B cell (primary cell): ENCODE results near the gene LURAP1L. TPM values are rescaled to one million over a fixed set of nuclear protein-coding genes. Genes with fewer than 3 reads are reported as not detected.

Experiments used
- ATAC-seq: fragments of 200-7000 bp; cut with Tn5 transposase; one replicate; pipeline ENCODE4 v1.10.0; 2021; ENCODE audit warnings: low read depth, mild to moderate bottlenecking, moderate number of reproducible peaks, moderate library complexity
- CTCF ChIA-PET: fragments of 350-600 bp; sonication (Branson Sonifier 250); formaldehyde crosslinking; loops from one replicate; lab custom pipeline; 2021; ENCODE audit warnings: antibody characterized with exemption, inconsistent platforms; lab: Charles Lee
- POLR2A ChIA-PET: fragments of 350-600 bp; sonication (Branson Sonifier 250); formaldehyde crosslinking; loops from one replicate; lab custom pipeline; 2021; ENCODE audit warnings: antibody characterized with exemption; lab: Charles Lee
- DNase-seq: peaks from one replicate; pipeline ENCODE4 v3.0.0; 2013
- H2AFZ ChIP-seq: 2 replicates; pipeline ENCODE4 v1.6.1; 2012; ENCODE audit warnings: mild to moderate bottlenecking, low read depth, low read length; ENCODE audit not compliant: insufficient read depth, poor library complexity, severe bottlenecking
- H3K27ac ChIP-seq, 2 donors: 1 replicate in 1 of 2; 2 replicates in 1 of 2; pipeline ENCODE4 v1.5.1; 2012 to 2013; ENCODE audit warnings: low read length in 2 of 2, mild to moderate bottlenecking in 2 of 2, moderate library complexity in 1 of 2
- H3K27me3 ChIP-seq, 4 experiments: fragments of 200-600 bp in 1 of 4; sonication (generic) in 1 of 4; replicated peaks in 1 of 4; 1 replicate in 2 of 4; 2 replicates in 2 of 4; pipeline versions ENCODE4 v1.6.1 to v1.7.0; 2013 to 2016; ENCODE audit warnings: low read length in 3 of 4, mild to moderate bottlenecking in 2 of 4, mixed read lengths in 1 of 4, moderate library complexity in 1 of 4; ENCODE audit not compliant: insufficient read depth in 4 of 4, control insufficient read depth in 3 of 4; ENCODE audit errors: control extremely low read depth in 1 of 4
- H3K36me3 ChIP-seq, 2 experiments: replicated peaks in 1 of 2; 1 replicate in 1 of 2; 2 replicates in 1 of 2; pipeline versions ENCODE4 v1.6.1 to v1.7.1; 2013; ENCODE audit warnings: low read length in 1 of 2; ENCODE audit not compliant: insufficient read depth in 2 of 2, control insufficient read depth in 1 of 2; ENCODE audit errors: control extremely low read depth in 1 of 2, extremely low read depth in 1 of 2
- H3K4me1 ChIP-seq, 2 donors: fragments of 200-600 bp in 1 of 2; sonication (generic) in 1 of 2; 1 replicate in 1 of 2; 2 replicates in 1 of 2; pipeline versions ENCODE4 v1.5.1 to v1.6.1; 2013 to 2017; ENCODE audit warnings: low read length in 2 of 2; ENCODE audit not compliant: control insufficient read depth in 2 of 2, insufficient read depth in 2 of 2
- H3K4me2 ChIP-seq: replicated peaks from 2 replicates; pipeline ENCODE3; 2012; ENCODE audit warnings: mild to moderate bottlenecking, low read depth, low read length; ENCODE audit not compliant: poor library complexity, severe bottlenecking
- H3K4me3 ChIP-seq, 5 experiments: fragments of 200-600 bp in 1 of 5; sonication (generic) in 1 of 5; 1 replicate in 3 of 5; 2 replicates in 2 of 5; pipeline versions ENCODE4 v1.5.1 to v1.7.0; 2011 to 2016; ENCODE audit warnings: low read length in 4 of 5, mild to moderate bottlenecking in 4 of 5, low read depth in 2 of 5, control low read depth in 1 of 5, moderate library complexity in 1 of 5; ENCODE audit not compliant: insufficient read depth in 1 of 5; ENCODE audit errors: control extremely low read depth in 1 of 5, extremely low read depth in 1 of 5
- H3K79me2 ChIP-seq: fragments of 200-600 bp; sonication (generic); one replicate; pipeline ENCODE4 v1.6.0; 2016; ENCODE audit warnings: low read length; ENCODE audit not compliant: control insufficient read depth, insufficient read depth
- H3K9ac ChIP-seq: fragments of 200-600 bp; sonication (generic); 2 replicates; pipeline ENCODE4 v1.6.1; 2017; ENCODE audit warnings: mild to moderate bottlenecking, low read length, moderate library complexity
- H3K9me3 ChIP-seq, 3 donors: one replicate each; pipeline versions ENCODE4 v1.6.1 to v1.7.1; 2013; ENCODE audit warnings: low read length in 2 of 3; ENCODE audit not compliant: control insufficient read depth in 2 of 3, insufficient read depth in 1 of 3; ENCODE audit errors: control extremely low read depth in 1 of 3
- H4K20me1 ChIP-seq: 2 replicates; pipeline ENCODE4 v1.6.0; 2012; ENCODE audit warnings: mild to moderate bottlenecking, low read length; ENCODE audit not compliant: insufficient read depth, control insufficient read depth, poor library complexity, severe bottlenecking
- H3K27ac Mint-ChIP-seq: one replicate; pipeline ENCODE4 v1.8.0; 2021; ENCODE audit warnings: mixed read lengths
- H3K27me3 Mint-ChIP-seq: one replicate; pipeline ENCODE4 v1.8.0; 2021; ENCODE audit warnings: mixed read lengths
- H3K4me1 Mint-ChIP-seq: one replicate; pipeline ENCODE4 v1.8.0; 2021; ENCODE audit warnings: mixed read lengths
- H3K4me3 Mint-ChIP-seq: one replicate; pipeline ENCODE4 v1.8.0; 2021; ENCODE audit warnings: mixed read lengths
- H3K9me3 Mint-ChIP-seq: one replicate; pipeline ENCODE4 v1.8.0; 2022; ENCODE audit warnings: mixed read lengths; ENCODE audit not compliant: insufficient read depth
- CTCF ChIP-seq: fragments of 200-600 bp; IDR thresholded peaks from one replicate; pipeline ENCODE4 v1.8.0; 2022; ENCODE audit warnings: antibody characterized with exemption, mild to moderate bottlenecking
- EZH2 ChIP-seq: IDR thresholded peaks from 2 replicates; pipeline ENCODE4 v1.6.1; 2012; ENCODE audit warnings: borderline replicate concordance, low read depth, mild to moderate bottlenecking, moderate library complexity, low read length; ENCODE audit not compliant: insufficient read depth, poor library complexity, severe bottlenecking
- WGBS: methylation state at CpG from one replicate; pipeline ENCODE4 v1.1.5; 2013; ENCODE audit warnings: missing lambda C conversion rate; ENCODE audit not compliant: insufficient coverage; 5-methylcytosine and 5-hydroxymethylcytosine counted together
- intact Hi-C: fragments of 100-400 bp; cut with micrococcal nuclease; formaldehyde crosslinking; loops from one replicate; pipeline ENCODE4 v1.10.0; 2022
- polyA plus RNA-seq: library from polyadenylated mRNA; depleted of rRNA; stranded (reverse); fragments of >200 nt; gene quantifications from 2 replicates; pipeline ENCODE4 v1.2.3, GENCODE V29; 2012
- total RNA-seq, 2 donors: library from RNA; stranded (reverse); fragments of 120-200 nt in 1 of 2; gene quantifications; 1 replicate in 1 of 2; 2 replicates in 1 of 2; pipeline versions ENCODE4 v1.2.3 to v1.2.4, GENCODE V29; 2013 to 2022

LURAP1L gene
- total and polyA plus RNA-seq, 2 donors (not counting 1 experiment from before 2014, with no cell fraction given), result not detected

GRCh38 chr9:12790883-12791282, 16.1 kb downstream of the LURAP1L start:
- H3K4me1 Mint-ChIP-seq, result no peaks in the 10 kb centered on the region
- DNase-seq (no peak), ATAC-seq (no peak)
- ChIA-PET POLR2A (no interaction called here), CTCF (no interaction called here)
- H3K4me3 Mint-ChIP-seq, result no peak overlapping the region
- H3K79me2 ChIP-seq, result no peaks in the 10 kb centered on the region
- no peak overlapping the region for H3K27ac ChIP-seq
- intact Hi-C loops, result no loop called here
- H3K4me1 ChIP-seq, result no peaks in the 10 kb centered on the region
- 83% methylated on average over 2 of the region's 3 CpGs for WGBS
- H3K27ac Mint-ChIP-seq, result no peak overlapping the region
- no peaks in the 10 kb centered on the region for H4K20me1 ChIP-seq
- H3K27me3 Mint-ChIP-seq, result no peaks in the 10 kb centered on the region
- no peak overlapping the region for H3K4me3 ChIP-seq
- no peaks in the 10 kb centered on the region for H3K27me3 ChIP-seq
- no peak overlapping the region for H3K9ac ChIP-seq
- no peaks in the 10 kb centered on the region for H3K9me3 Mint-ChIP-seq
- no peaks in the 10 kb centered on the region for H3K9me3 ChIP-seq
- no peak overlapping the region for H2AFZ ChIP-seq
- TF ChIP-seq EZH2, result no peak
- TF ChIP-seq CTCF, result no peak
- H3K4me2 ChIP-seq, result no peak overlapping the region
- no peaks in the 10 kb centered on the region for H3K36me3 ChIP-seq

- H3K4me3 ChIP-seq, result no peak overlapping the region
- intact Hi-C loops, result no loop called here
- no peak overlapping the region for H2AFZ ChIP-seq
- no peaks in the 10 kb centered on the region for H3K9me3 ChIP-seq
- H3K9me3 Mint-ChIP-seq, result no peaks in the 10 kb centered on the region
- H3K27me3 Mint-ChIP-seq, result no peaks in the 10 kb centered on the region
- ChIA-PET POLR2A (no interaction called here), CTCF (no interaction called here)
- H3K4me2 ChIP-seq, result no peak overlapping the region
- no peak overlapping the region for H3K27ac ChIP-seq
- no peak overlapping the region for H3K4me3 Mint-ChIP-seq
- no peaks in the 10 kb centered on the region for H3K79me2 ChIP-seq
- TF ChIP-seq CTCF (no peak), EZH2 (no peak)
- H4K20me1 ChIP-seq, result no peaks in the 10 kb centered on the region
- no peak for DNase-seq
- ATAC-seq, result no peak
- H3K27ac Mint-ChIP-seq, result no peak overlapping the region
- H3K36me3 ChIP-seq, result no peaks in the 10 kb centered on the region
- no peak overlapping the region for H3K9ac ChIP-seq
- no peaks in the 10 kb centered on the region for H3K4me1 ChIP-seq
- no peaks in the 10 kb centered on the region for H3K4me1 Mint-ChIP-seq
- no CpG with 5 or more reads among the region's 2 CpGs for WGBS
- no peaks in the 10 kb centered on the region for H3K27me3 ChIP-seq
Observed at GRCh38 chr9:12794101-12794799, 19.4 kb downstream of the LURAP1L start.
